D721Med (cell line): Measurements from ENCODE around the gene GALNS.

Experiments used
- DNase-seq: peaks from one replicate; pipeline ENCODE4 v3.0.0; 2011; ENCODE audit warnings: low spot score; ENCODE audit not compliant: insufficient read length
- FAIRE-seq: peaks from 2 replicates; lab custom pipeline; 2011; peaks lifted over from hg19 to GRCh38; lab: Jason Lieb, UNC
- CTCF ChIP-seq: IDR thresholded peaks from 2 replicates; pipeline ENCODE4 v1.5.1; 2012; ENCODE audit warnings: mild to moderate bottlenecking, control low read depth; ENCODE audit not compliant: insufficient read depth; ENCODE audit errors: missing control alignments

GALNS gene

GRCh38 chr16:88840600-88841215 lies 16.0 kb downstream of the GALNS start:
- TF ChIP-seq CTCF, result no peak
- DNase-seq (no peak), FAIRE-seq (no peak)

DNA sequence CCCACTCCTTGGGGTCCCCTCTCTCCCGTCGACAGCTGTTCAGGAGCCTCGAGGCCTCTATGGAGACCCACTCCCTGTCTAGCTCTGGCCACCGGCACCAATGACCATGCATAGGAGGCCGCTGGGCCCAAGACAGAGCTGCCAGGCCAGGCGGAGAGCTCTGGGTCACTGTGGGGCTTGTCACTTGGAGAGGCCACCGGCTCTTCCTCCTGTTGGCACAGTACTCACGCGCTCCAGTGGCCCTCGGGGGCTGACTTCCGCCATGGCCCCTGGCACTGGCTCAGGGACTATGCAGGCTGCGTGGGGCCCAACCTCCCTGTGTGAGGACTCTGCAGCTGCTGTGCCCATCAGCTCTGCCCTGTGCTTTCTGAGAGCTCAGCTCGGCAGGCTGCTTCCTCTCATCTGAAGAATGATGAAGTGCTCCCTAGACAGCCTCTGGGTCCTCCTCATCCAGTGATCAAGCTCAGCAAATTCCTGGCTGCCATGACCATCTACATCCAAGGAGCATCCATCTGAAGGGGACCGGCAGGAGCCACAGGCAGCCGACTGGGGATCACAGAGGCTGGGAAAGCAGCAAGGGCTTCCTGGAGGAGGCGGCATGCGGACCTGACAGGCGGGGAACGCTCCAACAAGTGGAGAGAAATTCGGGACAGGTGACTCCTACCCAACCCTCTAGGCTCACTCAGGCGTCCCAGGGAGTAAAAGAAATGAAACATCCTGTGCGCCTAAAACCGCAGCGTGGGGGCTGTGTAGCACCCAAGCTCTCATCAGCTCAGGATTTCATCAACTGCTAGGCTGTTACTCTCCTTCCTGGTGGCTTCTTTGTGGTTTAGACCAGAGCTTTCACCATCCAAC lies 16.8 kb downstream of the GALNS start:
- no peak for FAIRE-seq
- TF ChIP-seq CTCF, result no peak
- DNase-seq, result no peak

GRCh38 chr16:88839026-88839529 lies 17.7 kb downstream of the GALNS start:
- DNase-seq, result no peak
- no peak for FAIRE-seq
- no peak for TF ChIP-seq CTCF

- FAIRE-seq, result no peak
- TF ChIP-seq CTCF, result no peak
- DNase-seq, result no peak
Observed at GRCh38 chr16:88838566-88838965, 18.2 kb downstream of the GALNS start.

- FAIRE-seq, result no peak
- DNase-seq, result no peak
- TF ChIP-seq CTCF, result no peak
Observed at GRCh38 chr16:88837806-88838205, 18.9 kb downstream of the GALNS start.

- no peak for FAIRE-seq
- no peak for DNase-seq
- TF ChIP-seq CTCF, result no peak
Observed at GRCh38 chr16:88836791-88837190, 20.0 kb downstream of the GALNS start.
